GM15510 (cell line): ENCODE measurements around the gene WWC2.

ENCODE experiments used
- POLR2A ChIP-seq: IDR thresholded peaks from 3 replicates; pipeline ENCODE4 v1.6.1; 2011; ENCODE audit warnings: borderline replicate concordance; ENCODE audit not compliant: insufficient read length; ENCODE audit errors: extremely low read depth

WWC2 gene

DNA sequence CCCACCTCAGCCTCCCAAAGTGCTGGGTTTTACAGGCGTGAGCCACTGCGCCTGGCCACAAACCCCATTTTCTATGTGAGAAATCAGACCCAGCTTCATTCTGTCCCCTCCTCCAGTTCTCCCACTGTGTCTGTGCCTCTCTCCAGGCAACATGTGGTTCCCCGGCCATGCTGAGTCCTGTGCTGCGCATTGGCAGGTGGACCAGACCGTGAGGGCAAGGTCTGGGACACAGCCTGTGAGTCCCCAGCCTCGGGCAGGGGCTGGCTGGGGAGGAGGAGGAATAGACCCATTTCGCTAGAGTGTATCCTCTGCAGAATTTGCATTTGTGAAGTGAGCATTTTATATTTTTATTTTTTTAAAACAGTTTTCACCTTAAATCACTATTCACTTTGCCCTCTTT, 244.7 kb downstream of the WWC2 start:
- no peak for TF ChIP-seq POLR2A

DNA sequence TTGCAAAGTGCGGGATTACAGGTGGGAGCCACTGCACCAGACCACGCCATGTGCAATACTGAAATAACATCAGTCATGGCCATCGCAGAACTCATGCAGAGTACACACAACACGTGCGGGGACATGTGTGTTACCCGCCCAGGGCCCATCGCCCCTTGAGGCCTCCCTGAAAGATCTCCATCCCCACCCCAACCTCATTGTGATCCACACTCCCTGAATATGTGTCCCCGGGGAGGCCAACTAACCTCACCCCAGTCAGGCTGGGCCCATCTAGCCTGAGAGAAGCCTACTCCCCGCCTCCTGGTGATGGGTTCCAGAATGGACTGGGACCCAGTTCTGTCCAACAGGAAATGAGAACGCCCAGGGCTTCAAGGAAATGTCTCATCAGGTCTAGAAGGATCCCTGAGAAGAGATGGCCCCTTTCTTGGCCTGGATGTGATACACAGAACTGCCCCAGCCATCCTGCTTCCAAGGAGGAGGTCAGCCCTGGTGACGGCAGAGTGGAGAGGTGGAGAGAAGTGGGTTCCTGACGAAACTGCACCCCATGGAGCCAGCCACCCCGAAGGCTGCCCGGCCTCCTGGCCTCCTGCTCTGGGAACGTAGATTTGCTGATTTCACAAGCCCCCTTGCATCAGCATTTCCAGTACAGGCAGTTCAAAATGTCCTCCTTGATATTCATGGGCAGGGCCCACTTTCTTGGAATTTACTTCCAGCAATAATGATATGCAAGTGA, 245.6 kb downstream of the WWC2 start:
- TF ChIP-seq POLR2A = no peak

DNA sequence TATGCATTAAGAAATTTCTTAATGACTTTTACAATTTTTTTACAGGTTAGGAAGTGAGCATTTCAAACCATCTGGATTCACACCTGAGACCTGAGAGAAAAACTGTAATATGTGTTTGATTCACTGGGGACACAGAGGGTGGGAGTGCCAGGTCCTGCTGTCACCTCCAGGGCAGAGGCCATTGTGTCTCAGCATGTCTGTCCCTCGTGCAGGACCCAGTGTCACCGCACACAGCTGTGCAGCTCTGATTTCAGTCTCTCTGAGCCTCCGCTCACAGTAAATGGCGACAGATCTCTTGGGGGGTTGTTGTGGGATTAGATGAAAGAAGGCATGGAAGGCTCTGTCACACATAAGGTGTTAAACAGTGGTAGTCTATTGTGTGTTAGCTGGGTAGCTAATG, 246.2 kb downstream of the WWC2 start:
- TF ChIP-seq POLR2A = no peak

DNA sequence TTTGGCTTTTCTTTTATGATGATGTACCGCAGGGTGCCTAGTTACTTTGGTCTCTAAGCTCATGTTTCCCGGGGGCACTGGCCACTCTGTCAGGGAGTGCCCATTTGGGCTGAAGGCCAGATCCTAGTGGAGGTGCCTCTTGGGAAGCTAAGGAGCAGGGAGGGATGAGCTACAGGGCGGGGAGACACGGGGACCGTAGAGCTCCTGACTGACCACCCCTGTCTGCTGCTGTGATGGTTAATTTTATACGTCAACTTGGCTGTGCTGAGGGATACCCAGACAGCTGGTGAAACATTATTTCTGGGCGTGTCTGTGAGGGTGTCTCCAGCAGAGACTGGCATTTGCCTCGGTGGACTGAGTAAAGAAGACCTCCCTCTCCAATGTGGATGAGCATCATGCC, 248.1 kb downstream of the WWC2 start:
- TF ChIP-seq POLR2A = no peak

DNA sequence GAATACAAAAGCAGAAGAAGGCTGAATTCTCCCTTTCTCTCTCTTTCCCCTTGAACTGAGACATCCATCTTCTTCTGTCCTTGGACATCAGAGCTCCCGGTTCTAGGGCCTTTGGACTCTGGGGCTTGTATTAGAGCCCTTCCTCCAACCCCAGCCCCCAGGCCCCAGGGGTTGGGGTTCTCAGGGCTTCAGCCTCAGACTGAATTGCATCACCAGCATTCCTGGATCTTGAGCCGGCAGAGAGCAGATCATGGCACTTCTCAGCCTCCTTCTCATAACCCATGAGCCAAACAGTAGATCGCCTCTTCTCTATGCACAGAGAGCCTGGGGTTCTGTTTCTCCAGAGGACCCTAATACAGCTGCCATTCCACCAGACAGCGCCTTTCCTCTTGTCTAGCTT, 248.5 kb downstream of the WWC2 start:
- TF ChIP-seq POLR2A = no peak

DNA sequence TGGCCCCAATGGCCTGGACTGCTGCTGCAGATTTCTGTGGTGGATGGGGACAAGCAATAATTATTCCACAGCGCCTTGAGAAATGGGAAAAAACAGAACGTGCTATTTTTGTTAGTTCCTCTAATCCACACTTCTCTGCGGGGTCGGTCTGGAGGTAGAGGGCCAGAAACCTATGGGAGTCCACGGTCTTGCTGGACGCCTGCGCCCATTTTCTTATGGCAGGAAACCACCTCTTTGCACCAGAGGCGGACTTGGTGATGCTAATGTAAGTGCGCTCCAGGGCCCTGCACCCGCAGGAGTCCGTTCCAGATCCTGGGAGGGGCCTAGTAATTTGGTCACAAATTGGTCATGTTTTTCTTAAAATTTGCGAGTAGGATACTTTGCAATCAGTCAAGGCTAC, 249.1 kb downstream of the WWC2 start:
- no peak for TF ChIP-seq POLR2A

DNA sequence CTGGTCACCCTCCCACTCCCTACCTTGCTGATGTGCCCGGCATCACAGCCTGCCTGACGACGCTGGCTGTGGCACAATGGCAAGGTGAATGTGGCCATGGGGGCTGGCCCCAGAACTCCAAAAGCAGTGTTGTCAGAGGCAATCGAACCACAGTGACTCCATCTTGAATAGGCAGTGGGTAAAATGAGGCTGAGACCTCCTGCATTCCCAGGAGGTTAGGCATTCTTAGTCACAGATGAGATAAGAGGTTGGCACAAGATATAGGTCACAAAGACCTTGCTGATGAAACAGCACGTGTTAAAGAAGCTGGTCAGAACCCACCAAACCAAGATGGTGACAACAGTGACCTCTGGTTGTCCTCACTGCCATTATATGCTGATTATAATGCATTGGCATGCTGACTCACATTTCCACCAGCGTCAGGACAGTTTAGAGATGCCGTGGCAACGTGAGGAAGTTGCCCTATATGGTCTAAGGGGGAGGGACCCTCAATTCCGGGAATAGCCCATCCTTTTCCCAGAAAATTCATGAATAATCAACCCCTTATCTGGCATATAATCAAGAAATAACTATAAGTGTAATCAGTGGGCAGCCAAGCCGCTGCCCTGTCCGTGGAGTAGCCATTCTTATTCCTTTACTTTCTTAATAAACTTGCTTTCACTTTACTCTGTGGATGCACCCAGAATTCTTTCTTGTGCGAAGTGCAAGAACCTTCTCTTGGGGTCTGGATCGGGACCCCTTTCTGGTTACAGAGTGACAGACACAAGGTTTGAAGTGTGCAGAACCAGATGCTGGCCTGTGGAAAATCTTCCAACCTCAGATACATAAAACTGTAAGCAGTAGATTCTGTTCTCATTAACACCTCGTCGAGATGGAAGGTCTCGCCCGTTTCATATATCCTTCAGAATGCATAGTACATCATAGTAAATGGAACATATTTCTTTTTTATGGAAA, 249.9 kb downstream of the WWC2 start:
- TF ChIP-seq POLR2A = no peak

DNA sequence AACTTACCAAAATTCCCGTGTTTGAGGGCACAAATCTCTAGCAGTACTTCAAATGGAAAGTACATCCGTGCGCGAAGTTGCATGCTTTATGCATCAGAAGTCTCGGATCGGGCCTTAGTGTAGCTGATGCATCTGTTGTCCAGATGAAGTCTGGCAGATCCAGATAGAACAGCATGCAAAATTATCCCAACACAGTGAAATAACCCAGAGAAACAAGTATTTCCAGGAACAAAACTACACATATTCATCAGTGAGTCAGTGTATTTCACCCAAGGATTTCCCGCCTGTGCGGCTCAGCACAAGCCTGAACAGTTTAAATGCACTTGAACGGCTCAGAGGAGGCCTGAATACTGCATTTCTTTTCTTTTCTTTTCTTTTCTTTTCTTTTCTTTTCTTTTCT, 250.6 kb downstream of the WWC2 start:
- no peak for TF ChIP-seq POLR2A

DNA sequence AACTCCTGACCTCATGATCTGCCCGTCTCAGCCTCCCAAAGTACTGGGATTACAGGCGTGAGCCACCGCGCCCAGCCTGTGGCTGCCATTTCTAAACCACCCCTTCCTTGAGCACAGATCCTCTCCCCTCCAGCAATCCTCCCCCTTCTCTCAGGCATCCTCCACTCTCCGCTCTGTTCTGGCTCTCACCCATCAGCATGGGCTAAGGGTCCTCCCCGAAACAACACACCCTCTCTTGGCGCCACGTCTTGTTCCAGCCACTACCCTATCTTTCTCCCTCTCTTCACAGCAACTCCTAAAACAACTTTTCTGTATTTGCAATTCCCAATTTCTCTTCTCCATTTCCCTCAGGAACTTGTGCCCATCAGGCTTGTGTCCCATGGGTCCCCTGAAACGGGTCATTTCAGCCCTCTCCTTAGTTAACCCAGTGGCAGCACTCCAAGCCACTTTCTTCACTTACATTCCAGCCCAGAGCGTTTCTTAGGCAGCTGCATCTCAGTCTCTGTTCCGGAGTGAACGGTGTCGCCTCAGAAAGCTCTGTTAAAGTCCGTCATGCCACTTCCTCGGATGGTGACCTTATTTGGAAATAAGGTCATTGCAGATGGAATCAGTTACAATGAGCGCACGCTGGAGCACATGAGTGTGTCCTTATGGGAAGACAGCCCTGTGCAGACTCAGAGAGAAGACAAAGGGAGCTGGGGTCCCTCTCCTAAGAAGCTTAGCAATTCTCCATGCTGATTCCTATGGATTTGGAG, 251.4 kb downstream of the WWC2 start:
- no peak for TF ChIP-seq POLR2A

DNA sequence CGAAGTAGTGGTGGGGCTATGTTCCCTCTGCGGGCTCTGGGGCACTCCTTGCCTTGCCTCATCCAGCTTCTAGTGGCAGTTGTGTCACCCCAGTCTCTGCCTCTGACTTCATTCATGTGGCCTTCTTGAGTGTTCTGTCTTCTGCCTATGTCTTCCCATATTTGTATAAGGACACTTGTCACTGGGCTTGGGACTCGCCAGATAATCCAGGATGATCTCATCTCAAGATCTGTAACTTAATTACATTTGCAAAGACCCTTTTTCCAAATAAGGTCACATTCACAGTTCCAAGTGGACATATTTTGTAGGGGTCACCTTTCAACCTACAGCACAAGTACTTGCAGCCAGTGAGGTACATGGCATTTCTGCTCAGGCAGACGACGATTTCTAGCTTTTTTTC, 253.5 kb downstream of the WWC2 start:
- no peak for TF ChIP-seq POLR2A

DNA sequence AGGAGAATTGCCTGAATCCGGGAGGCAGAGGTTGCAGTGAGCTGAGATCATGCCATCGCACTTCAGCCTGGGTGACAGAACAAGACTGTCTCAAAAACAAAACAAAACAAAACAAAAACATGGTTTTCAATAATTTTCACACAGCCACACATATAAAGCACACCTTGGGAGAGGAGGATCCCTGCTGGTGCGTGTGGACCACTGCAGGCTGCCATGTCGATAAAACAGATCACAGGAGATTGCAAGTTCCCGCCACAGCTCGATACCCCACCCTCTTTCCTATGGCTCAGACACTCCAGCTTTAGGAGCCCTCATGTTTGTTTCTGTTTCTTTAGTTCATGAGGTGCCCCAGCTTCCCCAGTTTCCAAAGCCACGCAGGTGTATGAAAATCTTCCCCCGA, 254.5 kb downstream of the WWC2 start:
- TF ChIP-seq POLR2A = no peak

DNA sequence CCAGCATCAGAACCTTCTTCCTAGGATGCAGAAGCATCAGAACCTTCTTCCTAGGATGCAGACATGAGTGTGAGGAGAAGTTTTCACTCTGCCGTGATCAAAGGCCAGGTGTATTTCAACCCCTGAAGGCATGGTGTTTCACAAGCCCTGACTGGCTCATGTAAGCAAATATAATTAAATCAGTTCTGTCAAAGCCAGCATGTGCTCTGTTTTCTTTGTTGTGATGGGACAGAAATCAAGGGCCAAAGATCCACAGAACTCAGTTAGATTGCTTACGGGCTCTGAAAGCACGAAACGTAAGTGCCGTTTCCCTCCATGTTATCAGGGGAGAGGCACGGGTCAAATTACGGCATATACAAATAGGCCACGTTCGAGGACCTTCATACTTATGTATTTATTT, 255.2 kb downstream of the WWC2 start:
- TF ChIP-seq POLR2A = no peak

DNA sequence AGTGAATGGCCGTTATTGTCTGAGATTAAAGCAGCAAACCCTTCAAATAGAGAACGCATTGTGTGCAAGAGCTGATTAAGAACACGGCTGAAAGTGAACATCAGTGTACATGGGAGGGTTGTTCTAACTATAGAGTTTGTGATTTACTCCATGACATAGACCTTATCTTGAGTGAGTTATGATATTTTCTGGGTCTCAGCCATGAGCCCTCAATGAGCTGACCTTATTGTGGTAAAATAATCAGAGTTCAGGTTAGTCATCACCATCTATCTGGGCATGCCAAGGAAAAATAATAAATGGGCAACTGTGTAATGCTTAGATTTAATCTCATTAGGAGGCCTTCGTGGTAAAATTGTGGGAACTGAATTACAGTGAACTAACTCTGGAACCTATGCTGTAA, 256.3 kb downstream of the WWC2 start:
- TF ChIP-seq POLR2A = no peak

DNA sequence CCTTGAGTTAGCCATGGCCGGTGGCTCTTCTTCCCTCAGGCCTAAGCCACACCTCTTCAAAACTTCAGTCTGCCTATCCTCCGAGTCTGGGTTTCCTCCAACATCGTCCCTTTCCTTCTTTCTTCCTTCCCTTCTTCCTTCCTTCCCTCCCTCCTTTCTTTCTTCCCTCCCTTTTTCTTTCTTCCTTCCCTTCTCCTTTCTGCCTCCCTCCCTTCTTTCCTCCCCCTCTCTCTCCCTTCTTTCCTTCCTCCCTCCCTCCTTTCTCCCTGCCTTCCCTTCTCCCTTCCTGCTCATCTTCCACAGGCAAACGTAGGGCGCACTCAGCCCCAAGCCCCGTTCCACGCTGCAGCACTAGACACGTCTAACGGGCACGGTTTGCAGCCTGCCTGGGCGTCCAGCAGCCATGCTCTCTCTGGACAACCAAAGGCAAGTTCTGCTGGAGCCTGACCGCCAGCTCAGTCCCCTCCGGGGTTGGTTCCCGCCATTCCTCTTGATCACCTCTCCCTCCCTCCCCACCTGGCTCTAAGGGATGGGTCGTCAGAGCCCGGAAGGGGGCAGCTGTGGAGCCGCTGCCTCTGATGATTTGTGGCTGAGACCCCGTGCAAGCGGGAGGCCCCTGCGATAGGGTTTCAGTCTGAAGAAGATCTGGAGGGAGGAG, 257.2 kb downstream of the WWC2 start:
- TF ChIP-seq POLR2A = no peak
